NAMALWA (cell line): ENCODE measurements around the gene MED17.

ENCODE experiments used
- DNase-seq: peaks from one replicate; pipeline ENCODE4 v3.0.0-alpha.2; 2015; ENCODE audit warnings: low spot score

The MED17 gene

GRCh38 chr11:93817426-93818348 lies 33.6 kb downstream of the MED17 start:
- no peak for DNase-seq

GRCh38 chr11:93819966-93820695 lies 36.0 kb downstream of the MED17 start:
- DNase-seq: no peak

GRCh38 chr11:93820847-93821246 lies 36.8 kb downstream of the MED17 start:
- no peak for DNase-seq

GRCh38 chr11:93821617-93822016 lies 37.5 kb downstream of the MED17 start:
- no peak for DNase-seq

- no peak for DNase-seq
Measured at GRCh38 chr11:93822359-93822758, 38.3 kb downstream of the MED17 start.

GRCh38 chr11:93823210-93823609 lies 39.1 kb downstream of the MED17 start:
- DNase-seq: no peak

GRCh38 chr11:93827363-93827762 lies 43.3 kb downstream of the MED17 start:
- DNase-seq: no peak

- DNase-seq: no peak
Measured at GRCh38 chr11:93829598-93829997, 45.5 kb downstream of the MED17 start.

GRCh38 chr11:93831343-93832127 lies 47.5 kb downstream of the MED17 start:
- DNase-seq: no peak

GRCh38 chr11:93832780-93833179 lies 48.7 kb downstream of the MED17 start:
- DNase-seq: no peak

GRCh38 chr11:93838967-93839366 lies 54.9 kb downstream of the MED17 start:
- DNase-seq: no peak

GRCh38 chr11:93840180-93840579 lies 56.1 kb downstream of the MED17 start:
- DNase-seq: no peak

GRCh38 chr11:93840981-93841380 lies 56.9 kb downstream of the MED17 start:
- no peak for DNase-seq

GRCh38 chr11:93841446-93841845 lies 57.4 kb downstream of the MED17 start:
- DNase-seq: no peak

GRCh38 chr11:93842034-93842433 lies 58.0 kb downstream of the MED17 start:
- no peak for DNase-seq

GRCh38 chr11:93842461-93842860 lies 58.4 kb downstream of the MED17 start:
- no peak for DNase-seq

GRCh38 chr11:93843906-93844305 lies 59.8 kb downstream of the MED17 start:
- no peak for DNase-seq

- no peak for DNase-seq
Measured at GRCh38 chr11:93844568-93844967, 60.5 kb downstream of the MED17 start.

- no peak for DNase-seq
Measured at GRCh38 chr11:93845181-93846092, 61.4 kb downstream of the MED17 start.

- DNase-seq: no peak
Measured at GRCh38 chr11:93846411-93846810, 62.3 kb downstream of the MED17 start.

GRCh38 chr11:93849201-93849600 lies 65.1 kb downstream of the MED17 start:
- DNase-seq: no peak
